ENCODE data around the gene IL1RAPL2.
"Not testable (repeated sequence)": the region's sequence is repeated elsewhere in the genome, so short reads cannot be mapped to it uniquely, and the experiment has no call there.

DNA sequence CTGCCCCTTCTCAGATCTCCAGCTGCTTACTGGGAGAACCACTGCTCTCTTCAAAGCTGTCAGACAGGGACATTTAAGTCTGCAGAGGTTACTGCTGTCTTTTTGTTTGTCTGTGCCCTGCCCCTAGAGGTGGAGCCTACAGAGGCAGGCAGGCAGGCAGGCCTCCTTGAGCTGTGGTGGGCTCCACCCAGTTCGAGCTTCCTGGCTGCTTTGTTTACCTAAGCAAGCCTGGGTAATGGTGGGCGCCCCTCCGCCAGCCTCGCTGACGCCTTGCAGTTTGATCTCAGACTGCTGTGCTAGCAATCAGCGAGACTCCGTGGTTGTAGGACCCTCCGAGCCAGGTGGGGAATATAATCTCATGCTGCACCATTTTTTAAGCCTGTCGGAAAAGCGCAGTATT lies 343.7 kb downstream of the IL1RAPL2 start:
- TF ChIP-seq POLR2A (IDR thresholded peaks at IDR 0.05), result not testable (repeated sequence)
- TF ChIP-seq, protein P1, sequence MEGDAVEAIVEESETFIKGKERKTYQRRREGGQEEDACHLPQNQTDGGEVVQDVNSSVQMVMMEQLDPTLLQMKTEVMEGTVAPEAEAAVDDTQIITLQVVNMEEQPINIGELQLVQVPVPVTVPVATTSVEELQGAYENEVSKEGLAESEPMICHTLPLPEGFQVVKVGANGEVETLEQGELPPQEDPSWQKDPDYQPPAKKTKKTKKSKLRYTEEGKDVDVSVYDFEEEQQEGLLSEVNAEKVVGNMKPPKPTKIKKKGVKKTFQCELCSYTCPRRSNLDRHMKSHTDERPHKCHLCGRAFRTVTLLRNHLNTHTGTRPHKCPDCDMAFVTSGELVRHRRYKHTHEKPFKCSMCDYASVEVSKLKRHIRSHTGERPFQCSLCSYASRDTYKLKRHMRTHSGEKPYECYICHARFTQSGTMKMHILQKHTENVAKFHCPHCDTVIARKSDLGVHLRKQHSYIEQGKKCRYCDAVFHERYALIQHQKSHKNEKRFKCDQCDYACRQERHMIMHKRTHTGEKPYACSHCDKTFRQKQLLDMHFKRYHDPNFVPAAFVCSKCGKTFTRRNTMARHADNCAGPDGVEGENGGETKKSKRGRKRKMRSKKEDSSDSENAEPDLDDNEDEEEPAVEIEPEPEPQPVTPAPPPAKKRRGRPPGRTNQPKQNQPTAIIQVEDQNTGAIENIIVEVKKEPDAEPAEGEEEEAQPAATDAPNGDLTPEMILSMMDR (IDR thresholded peaks at IDR 0.05 in 4 of 5, conservative IDR thresholded peaks at IDR 0.05 in 1 of 5), result not testable (repeated sequence)
